Activated gamma-delta T cell (primary cell): ENCODE data around the gene TMEM108.

Source experiments
- DNase-seq: peaks from one replicate; lab custom pipeline; 2025; lab: John Stamatoyannopoulos, UW

TMEM108 gene

DNA sequence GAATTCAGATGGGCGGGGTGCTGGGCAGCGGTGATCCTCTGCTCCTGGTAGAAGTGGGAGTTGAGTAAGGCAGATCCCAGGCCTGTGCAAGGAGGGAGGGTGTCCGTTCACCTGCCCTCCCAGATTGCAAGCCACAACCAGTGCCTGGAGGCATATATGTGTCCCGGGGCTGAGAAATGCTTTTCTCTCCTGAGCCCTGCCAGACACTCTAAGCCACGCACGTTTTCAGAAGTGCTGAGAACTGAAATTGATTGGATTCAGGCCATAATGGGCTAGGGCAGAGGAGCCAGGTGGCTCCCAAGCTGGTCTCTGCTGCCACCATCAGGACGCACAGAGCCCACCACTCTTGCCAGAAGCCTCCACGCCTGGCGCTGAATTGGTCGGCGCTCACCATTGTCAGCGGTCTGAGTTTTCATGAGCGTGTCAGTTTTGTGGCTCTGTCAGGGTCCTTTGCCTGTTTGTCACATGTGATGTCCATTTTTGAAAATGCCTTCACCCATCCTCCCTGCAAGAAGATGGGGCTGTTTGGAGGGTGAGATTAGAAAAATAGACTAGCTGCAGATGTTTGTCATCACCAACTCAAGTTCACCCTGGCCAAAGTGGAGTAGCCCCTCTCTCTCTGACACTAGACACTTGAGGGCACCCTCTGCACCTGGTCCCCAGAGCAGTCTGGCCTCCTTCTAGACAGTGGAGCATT lies 346.3 kb downstream of the TMEM108 start:
- no peak for DNase-seq

- DNase-seq = no peak
Measured at GRCh38 chr3:133386876-133387275, 348.7 kb downstream of the TMEM108 start.

DNA sequence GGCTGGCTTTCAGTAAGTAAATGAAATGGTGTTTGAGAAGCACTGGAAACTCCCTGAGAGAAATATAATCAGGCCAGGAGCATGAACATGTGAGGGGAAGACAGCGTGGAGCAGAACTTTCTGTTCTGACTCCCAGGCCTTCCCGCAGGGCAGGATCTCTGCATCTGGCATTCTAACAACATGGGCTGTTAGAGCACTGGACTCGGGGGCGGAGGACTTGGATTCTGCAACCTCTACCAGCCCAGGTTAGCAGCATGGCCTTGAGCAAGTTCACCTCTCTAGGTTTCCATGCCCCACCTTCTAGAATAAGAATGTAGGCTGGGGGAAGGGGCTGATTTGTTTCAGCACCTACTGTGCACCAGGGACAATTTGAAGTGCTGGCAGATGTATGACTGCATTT lies 349.1 kb downstream of the TMEM108 start:
- no peak for DNase-seq

DNA sequence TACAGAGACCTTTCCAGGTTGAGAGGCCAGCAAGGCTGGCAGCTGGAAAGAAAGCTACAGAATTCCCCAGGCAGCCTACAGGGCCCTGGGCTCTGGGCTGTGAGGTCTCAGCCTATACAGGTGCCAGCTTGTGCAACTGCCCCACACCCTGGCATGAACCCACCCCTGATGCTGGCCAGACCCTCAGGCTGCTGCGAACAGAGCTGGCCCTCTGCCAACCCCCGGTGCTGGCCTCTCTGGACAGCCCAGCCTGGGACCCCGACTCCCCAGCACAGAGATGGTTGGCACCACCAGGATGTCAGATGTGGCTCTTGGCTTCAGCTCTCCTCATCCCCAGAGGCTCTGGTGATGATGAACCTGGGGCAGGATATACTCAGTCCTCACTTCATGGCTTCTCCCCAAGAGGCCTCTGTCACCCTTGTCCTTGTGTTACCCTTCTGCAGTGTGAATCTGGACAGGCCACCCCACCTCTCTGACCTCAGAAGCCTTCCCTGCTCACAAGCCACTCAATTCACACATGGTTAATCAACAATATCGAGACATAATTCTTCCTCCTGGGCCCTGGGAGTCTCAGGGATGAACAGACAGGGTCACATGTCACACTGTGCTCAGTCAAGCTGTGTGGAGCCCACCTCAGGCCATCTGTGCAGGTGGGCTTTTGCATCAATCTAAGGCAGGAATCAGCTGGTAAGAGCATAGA lies 350.7 kb downstream of the TMEM108 start:
- DNase-seq = no peak

DNA sequence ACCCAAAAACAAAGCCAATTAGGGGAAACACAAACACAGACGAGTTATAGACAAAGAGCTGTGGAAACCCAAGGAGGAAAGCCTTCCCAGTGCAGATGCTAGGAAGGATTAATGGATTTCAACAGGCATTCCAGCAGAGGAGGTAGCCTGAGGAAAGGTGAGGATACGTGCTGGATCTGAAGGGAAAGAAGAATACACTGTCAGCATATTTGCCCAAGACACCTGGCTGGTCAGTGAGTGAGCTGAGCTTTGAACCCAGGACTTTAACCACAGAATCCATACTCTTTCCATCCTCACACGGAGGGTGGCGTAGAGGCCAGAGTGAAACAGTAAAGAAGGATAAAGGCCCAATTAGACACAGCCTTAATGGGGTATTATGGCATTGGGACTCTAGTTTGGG lies 352.5 kb downstream of the TMEM108 start:
- no peak for DNase-seq

DNA sequence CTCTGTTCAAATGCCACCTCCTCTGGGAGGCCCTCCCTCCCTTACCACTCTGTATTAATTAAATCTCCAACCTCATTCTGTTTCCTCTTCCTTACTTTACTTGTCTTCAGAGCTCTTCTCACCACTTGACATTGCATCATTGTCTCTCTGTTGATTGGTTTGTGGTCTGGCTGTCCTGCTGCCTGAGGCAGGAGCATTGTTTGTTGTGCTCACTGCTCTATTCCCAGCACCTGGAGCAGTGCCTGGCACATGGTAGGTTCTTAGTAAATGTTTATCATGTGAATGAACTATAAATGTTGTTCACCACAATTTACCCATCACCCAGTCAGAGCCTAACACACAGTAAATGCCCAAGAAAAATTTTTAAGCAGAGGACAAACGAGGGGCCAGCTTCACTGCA lies 355.0 kb downstream of the TMEM108 start:
- no peak for DNase-seq

DNA sequence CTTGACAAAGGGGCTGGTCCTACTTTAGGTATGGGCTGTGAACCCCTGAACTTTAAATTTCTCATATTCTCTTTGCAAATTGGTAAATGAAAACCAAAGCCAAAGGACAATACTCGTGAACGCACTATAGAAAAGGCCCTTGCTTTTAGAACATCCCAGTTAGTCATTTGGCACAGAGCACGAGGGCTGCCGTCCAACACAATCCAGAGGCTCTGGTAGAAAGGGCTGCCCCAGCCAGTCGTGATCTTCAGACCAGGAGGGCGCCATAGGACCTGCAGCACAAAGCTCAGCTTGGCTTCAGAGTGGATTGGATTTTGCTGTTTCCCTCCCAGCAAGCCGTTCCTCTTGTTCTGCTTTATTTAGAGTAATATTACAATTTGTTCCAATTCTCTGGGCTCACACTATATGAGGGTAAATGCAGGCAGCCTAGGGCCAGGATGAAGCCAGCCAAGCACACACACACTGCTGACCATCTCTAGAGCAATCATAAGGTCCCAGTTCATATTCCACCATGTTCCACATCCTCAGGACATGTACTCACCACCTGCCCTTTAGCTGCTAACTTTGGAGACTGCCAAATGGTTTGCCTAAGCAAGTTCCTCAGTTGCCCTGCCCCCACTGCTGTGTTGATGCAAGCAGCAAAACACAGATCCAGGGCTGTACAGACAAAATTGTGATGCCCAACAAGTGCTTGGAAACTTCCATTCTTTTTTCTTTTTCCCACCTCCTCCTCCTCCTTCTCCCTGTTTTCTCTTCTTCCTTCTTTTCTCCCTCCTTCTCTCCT lies 355.7 kb downstream of the TMEM108 start:
- no peak for DNase-seq

DNA sequence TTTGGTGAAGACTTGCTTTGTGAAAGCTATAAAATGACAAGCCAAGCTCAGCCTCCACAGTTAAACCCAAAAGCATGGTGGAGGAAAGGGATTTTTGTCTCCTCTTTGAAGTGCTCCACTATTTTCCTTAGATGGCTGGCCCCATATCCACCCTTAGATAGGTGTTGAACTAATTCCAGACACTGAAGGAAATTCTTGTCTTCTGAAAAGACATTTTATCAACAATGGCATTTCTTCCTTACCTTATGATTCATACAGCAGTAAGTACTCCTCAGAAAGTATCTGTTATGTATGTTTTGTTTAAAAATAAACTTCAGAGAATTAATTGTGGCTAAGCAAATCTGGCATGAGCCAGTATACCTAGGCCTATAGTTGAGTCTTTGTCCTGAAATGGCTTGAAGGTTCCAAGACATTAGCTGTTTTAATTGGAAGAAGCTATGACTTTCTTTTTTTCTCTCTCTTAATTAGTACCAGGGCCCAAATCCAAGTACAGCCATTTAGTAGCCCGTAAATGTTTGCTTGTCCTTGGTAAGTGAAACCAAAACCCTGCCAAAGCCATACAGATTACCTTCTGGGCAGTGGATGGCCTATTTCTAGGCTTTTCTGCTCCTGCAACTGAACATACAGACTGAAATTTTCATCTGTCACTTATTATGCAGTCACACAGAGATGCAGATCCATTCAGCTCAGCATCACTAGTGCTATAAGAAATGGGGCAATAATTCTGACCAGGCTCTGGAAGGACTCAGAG lies 356.5 kb downstream of the TMEM108 start:
- no peak for DNase-seq

GRCh38 chr3:133396906-133397305 lies 358.7 kb downstream of the TMEM108 start:
- DNase-seq = no peak

GRCh38 chr3:133400006-133400515 lies 361.9 kb downstream of the TMEM108 start, which contains the start of gene BFSP2:
TSS of gene BFSP2 (plus strand) at chr3:133400056. CDS start at chr3:133400084, 28 bp downstream.
- DNase-seq = no peak

- DNase-seq = no peak
Measured at GRCh38 chr3:133401374-133402135, 363.4 kb downstream of the TMEM108 start.

- DNase-seq = no peak
Measured at GRCh38 chr3:133404920-133405319, 366.7 kb downstream of the TMEM108 start.

DNA sequence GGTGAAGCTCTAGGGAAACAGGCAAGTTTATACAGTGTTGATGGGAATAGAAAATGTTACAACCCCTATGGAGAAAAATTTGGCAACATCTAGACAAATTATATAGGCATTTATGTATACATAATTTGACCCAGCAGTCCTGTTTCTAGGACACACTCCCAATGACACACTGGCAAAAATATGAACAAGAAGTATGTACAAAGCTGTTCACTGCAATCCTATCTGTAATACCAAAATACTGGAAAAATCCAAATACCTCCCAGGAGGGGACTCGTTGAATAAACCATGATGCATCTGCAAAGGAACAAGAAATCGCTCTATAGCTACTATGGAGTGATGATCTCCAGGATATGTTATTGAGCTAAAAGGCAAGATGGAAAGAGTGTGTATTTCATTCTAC lies 370.2 kb downstream of the TMEM108 start:
- no peak for DNase-seq

DNA sequence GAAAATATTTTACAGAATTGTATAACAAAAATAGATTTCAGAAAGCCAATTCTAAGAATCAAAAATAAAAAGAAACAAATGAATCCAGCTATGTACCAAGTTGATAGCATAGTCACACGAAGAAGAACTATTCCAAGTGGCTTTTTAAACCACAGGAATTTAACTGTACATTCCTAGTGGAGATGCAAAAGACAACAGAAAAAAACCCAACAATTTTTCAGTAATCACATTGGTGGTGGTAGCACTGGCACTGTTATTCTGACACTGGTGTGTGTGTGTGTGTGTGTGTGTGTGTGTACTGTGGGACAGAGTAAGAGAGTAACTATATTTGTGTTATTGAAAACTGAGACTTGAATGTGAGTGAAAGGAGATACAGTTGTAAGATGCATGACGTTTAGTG lies 370.8 kb downstream of the TMEM108 start:
- no peak for DNase-seq

DNA sequence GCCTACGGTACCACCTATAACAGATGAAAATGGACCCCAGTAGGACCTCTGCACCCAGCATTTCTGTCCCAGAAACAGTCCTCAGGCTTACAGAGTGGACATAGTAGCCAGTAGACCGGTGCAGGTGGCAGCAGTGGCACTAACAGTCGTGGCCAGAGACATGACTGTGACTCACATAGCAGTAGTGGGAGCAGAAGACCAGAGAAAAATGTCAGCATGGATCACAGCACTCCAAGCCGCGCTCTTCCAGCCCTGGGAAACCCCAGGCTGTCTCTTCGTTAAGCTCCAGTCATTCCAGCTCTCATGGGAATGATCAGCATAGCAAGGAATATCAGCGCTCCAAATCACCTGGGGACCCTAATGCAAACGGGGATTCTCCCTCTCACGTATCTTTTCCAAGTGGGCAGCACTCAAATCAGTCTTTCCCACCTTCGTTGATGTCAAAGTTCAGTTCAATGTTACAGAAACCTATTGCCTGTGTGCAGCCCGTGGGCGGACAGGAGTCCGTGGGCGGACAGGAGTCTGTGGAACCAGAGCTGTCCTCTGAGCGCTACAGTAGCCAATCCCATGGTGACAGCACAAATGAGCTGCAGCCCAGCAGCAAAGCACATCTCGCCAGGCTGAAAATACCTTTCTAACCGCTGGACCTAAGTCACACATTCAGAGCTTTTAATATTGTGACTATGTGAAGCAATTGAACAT lies 372.2 kb downstream of the TMEM108 start:
- no peak for DNase-seq

DNA sequence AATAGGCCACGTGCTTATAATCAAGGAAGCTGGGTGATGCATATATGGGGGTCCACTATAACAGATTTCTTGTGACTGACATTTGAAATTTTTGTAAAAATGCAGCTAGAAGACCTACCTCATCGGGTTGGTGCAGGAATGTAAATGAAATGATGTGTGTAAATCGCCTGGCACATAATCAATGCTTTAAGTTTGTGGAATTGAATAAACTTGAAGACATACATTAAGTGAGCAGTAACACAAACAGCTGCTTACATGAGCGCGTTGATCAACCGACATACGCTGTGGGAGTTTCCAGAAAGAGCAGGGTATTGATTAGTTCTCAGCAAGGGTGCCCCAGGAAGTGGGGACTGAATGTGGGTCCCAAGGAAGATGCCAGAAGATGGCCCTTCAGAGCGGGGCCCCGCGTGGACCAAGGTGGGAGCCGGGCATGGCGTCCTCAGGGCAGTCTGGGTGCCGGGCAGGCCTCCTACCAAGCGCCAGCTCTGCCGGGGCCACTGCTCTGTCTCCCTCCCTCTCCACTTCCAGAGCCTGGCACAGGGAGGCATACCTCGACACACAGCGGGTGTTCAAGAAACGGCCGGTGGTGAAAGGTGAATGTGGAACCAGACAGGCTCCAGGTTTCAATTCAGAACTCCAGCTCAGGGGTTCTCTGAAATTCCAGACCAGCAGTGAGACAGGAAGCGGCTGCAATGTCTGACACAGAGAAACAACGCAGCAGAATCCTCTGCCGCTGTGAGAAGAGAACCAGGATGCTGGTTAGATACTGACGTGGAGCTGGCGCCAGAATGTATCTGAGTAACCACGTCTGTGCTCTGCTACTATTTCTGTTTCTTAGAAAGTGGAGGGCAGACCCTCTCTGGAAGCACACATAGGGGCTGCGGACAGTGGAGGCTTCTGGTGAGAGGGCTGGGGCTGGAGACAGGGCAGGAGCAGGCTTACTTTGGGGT lies 374.3 kb downstream of the TMEM108 start:
- DNase-seq = no peak

DNA sequence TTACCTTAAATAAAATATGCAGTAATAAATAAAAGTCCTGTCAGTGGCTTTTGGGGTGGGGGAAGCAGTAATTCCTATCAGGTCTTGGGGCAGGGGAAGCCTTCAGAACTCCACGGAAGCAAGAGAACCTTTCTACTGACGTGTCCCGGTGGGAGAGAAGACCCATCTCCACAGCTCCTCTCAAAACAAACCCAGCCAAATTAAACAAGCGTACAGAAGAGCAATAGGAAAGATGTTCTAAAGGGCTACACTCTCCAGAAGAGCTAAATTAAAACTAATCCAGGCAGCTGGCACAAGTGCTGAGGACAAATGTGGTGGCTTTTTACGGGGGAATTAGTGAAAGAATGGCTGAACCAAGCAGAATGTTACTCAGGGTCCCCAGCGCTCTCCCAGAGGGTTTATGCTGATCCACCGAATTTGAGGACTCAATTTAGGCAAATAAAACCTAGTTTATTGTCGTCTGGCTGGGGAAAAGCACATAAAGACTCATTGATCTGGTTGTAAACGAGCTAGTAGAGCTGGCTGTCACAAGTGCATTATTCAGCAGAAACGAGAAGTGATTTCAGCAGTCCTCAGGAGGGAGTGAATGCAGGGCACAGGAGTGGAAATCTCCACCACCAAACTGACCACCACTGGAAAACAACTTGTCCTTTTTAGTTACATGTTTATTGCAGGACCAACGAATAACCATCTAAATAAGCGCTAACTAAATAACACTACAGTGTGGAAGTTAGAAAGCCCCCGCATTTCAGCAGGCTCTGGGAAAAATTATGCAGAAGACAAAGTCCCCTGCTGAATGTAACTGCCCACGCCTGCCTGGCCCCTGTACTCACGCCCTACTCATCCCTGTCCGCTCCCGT lies 375.2 kb downstream of the TMEM108 start:
- no peak for DNase-seq

GRCh38 chr3:133414021-133414392 lies 375.8 kb downstream of the TMEM108 start:
- no peak for DNase-seq
